HEK293T (cell line): ENCODE results near the gene PWWP2A.

Source experiments
- FOXM1 ChIP-seq: fragments of 450-650 bp; IDR thresholded peaks from 2 replicates; pipeline ENCODE4 v1.6.1; 2017; ENCODE audit warnings: mild to moderate bottlenecking, borderline replicate concordance
- HDGF ChIP-seq: fragments of 450-650 bp; IDR thresholded peaks from 2 replicates; pipeline ENCODE4 v1.6.1; 2017; ENCODE audit warnings: antibody characterized with exemption, borderline replicate concordance
- L3MBTL2 ChIP-seq: fragments of 450-650 bp; conservative IDR thresholded peaks from 2 replicates; pipeline ENCODE4 v1.6.1; 2016; ENCODE audit warnings: mild to moderate bottlenecking
- LEF1 ChIP-seq: fragments of 450-650 bp; IDR thresholded peaks from 2 replicates; pipeline ENCODE4 v1.6.1; 2017; ENCODE audit warnings: mild to moderate bottlenecking, borderline replicate concordance

GRCh38 chr5:160049099-160049498, 70.2 kb downstream of the PWWP2A start:
- TF ChIP-seq HDGF (no peak), LEF1 (no peak), L3MBTL2 (no peak), FOXM1 (no peak)
